Activated T-cell treated with anti-CD3 and anti-CD28 coated beads, Interleukin-2, amount 50 U/mL, for 4 hours (primary cell): ENCODE results near the gene ZNF624. TPM values are rescaled to one million over a fixed set of nuclear protein-coding genes. Genes with fewer than 3 reads are reported as not detected.
"Not testable (repeated sequence)": the region's sequence is repeated elsewhere in the genome, so short reads cannot be mapped to it uniquely, and the experiment has no call there.

ENCODE experiments used
- ATAC-seq, 2 donors: fragments of 200-7000 bp; cut with Tn5 transposase; one replicate each; pipeline ENCODE4 v1.10.0; 2021
- DNase-seq: peaks from one replicate; pipeline ENCODE4 v3.0.0-alpha.2; 2020
- H3K27me3 Mint-ChIP-seq: one replicate; pipeline ENCODE4 v1.8.0; 2021; ENCODE audit warnings: low read depth, mixed read lengths
- H3K36me3 Mint-ChIP-seq: one replicate; pipeline ENCODE4 v1.8.0; 2022; ENCODE audit warnings: mixed read lengths; ENCODE audit not compliant: insufficient read depth
- H3K4me1 Mint-ChIP-seq: one replicate; pipeline ENCODE4 v1.8.0; 2021; ENCODE audit warnings: low read depth, mixed read lengths
- H3K4me3 Mint-ChIP-seq: one replicate; pipeline ENCODE4 v1.8.0; 2021; ENCODE audit warnings: mild to moderate bottlenecking, moderate library complexity, mixed read lengths
- H3K9me3 Mint-ChIP-seq: one replicate; pipeline ENCODE4 v1.8.0; 2021; ENCODE audit warnings: mixed read lengths
- total RNA-seq, 3 donors: library from RNA; stranded (reverse); gene quantifications; one replicate each; pipeline ENCODE4 v1.2.1, GENCODE V29; 2021

ZNF624 gene
- 1 to 10 TPM; 3.0 to 3.6 (median 3.3) TPM for total RNA-seq

DNA sequence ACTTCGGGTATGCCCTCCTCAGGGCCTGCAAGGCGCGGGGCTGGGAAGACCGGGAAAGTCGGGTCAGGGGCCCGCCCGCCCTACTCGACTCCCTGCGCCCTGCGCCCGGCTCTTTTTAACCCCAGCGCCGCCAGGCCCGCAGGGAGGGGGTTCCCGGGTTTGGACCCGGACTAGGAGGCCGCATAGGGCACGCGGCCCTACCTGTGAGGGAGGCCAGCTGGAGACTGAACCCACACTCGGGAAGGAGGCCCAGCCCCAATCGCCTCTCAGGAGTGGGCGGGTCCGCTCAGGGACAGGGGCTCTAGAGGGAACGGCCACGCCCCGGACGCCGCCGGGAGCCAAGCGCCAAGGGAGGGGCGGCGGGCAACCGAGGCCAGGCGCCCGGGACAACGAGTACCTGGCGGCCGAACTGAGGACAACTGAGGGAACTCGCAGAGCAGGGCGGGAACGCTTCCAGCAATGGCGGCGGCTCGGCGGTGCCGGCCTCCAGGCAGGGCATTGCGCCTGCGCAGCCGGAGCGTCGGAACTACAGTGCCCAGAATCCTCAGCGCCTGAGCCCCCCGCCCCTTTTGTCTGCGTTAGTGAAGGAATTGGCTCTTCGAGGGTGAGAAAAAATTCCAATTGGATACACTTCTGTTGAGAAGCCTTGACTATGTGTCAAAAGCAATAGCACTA is at the start of gene ZNF624:
Gene ZNF624 (minus strand): TSS at position 484 of the 675 bp plus-strand sequence.
- Mint-ChIP-seq H3K9me3 (no peaks in the 10 kb centered on the region), H3K36me3 (peaks cover 4% of the 10 kb centered on the region), H3K27me3 (no peaks in the 10 kb centered on the region), H3K4me1 (peaks cover 18% of the 10 kb centered on the region), H3K4me3 (peak within 1 kb of the TSS; percentile 86)
- ATAC-seq (peak; percentile 98 to 99), DNase-seq (peak; percentile 83)

GRCh38 chr17:16697603-16698002 is 44.0 kb upstream of the ZNF624 start:
- not testable (repeated sequence) for DNase-seq, H3K4me1 Mint-ChIP-seq, ATAC-seq, H3K4me3 Mint-ChIP-seq, H3K27me3 Mint-ChIP-seq, H3K36me3 Mint-ChIP-seq, H3K9me3 Mint-ChIP-seq

DNA sequence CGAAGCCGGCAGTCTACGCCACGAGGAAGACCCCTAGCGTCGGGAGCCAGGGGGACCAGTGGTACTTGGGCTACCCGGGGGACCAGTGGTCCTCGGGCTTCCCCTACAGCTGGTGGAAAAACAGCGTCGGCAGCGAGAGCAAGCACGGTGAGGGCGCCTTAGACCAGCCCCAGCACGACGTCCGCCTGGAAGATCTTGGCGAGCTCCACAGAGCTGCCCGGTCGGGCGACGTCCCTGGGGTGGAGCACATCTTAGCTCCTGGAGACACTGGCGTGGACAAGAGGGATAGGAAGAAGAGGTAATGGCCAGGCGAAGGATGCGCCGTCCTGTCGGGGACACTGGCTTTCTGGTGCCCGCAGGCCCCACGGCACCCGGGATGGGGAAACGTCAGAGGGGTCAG is 36.8 kb upstream of the ZNF624 start:
- not testable (repeated sequence) for H3K27me3 Mint-ChIP-seq, ATAC-seq, H3K4me1 Mint-ChIP-seq, H3K9me3 Mint-ChIP-seq, DNase-seq, H3K36me3 Mint-ChIP-seq
- H3K4me3 Mint-ChIP-seq, result peak overlapping the region; percentile 76

- ATAC-seq, result peak; percentile 54 to 82
- H3K4me3 Mint-ChIP-seq, result peak within 1 kb of the TSS; percentile 76
- not testable (repeated sequence) for H3K36me3 Mint-ChIP-seq, H3K4me1 Mint-ChIP-seq, H3K9me3 Mint-ChIP-seq, H3K27me3 Mint-ChIP-seq
- DNase-seq, result peak; percentile 28
Observed at GRCh38 chr17:16689731-16690281, 36.2 kb upstream of the ZNF624 start, which contains the start of gene CCDC144A. Gene CCDC144A, plus strand, starts transcription at chr17:16690241. Its CDS starts 160 bp downstream, at chr17:16690401.

DNA sequence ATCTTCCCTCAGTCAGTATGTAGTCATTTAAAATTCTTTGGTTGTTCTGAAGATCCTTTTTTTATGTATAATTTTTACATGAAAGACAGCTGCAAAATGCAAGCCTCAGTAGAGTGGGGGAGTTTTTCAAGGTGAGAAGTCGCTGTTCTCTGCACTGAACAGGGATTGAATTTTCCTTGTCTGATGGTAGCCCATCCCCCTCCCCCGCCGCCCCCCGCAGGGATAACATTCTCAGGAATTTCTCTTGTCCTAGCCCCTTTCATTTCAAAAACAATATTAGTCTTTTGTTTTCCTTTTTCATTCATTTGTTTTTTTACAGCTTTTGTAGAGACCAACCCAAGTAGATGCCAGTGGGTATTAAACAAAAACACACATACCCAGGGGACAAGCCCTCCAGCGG is 33.5 kb upstream of the ZNF624 start:
- ATAC-seq, H3K4me3 Mint-ChIP-seq, H3K36me3 Mint-ChIP-seq, H3K9me3 Mint-ChIP-seq, DNase-seq: not testable (repeated sequence)
- peaks cover 16% of the 10 kb centered on the region for H3K27me3 Mint-ChIP-seq
- H3K4me1 Mint-ChIP-seq, result peaks cover 11% of the 10 kb centered on the region

- ATAC-seq, H3K9me3 Mint-ChIP-seq, H3K36me3 Mint-ChIP-seq, H3K4me3 Mint-ChIP-seq, DNase-seq: not testable (repeated sequence)
- Mint-ChIP-seq H3K27me3 (peaks cover 16% of the 10 kb centered on the region), H3K4me1 (peaks cover 11% of the 10 kb centered on the region)
Observed at GRCh38 chr17:16686019-16686418, 32.4 kb upstream of the ZNF624 start.

- not testable (repeated sequence) for ATAC-seq, DNase-seq, H3K36me3 Mint-ChIP-seq, H3K9me3 Mint-ChIP-seq, H3K4me3 Mint-ChIP-seq, H3K4me1 Mint-ChIP-seq
- H3K27me3 Mint-ChIP-seq, result peaks cover 16% of the 10 kb centered on the region
Observed at GRCh38 chr17:16683290-16684138, 29.9 kb upstream of the ZNF624 start.

GRCh38 chr17:16676676-16677268 is 23.1 kb upstream of the ZNF624 start:
- H3K9me3 Mint-ChIP-seq, result no peaks in the 10 kb centered on the region
- no peaks in the 10 kb centered on the region for H3K4me1 Mint-ChIP-seq
- peaks cover 12% of the 10 kb centered on the region for H3K27me3 Mint-ChIP-seq
- no peak for ATAC-seq
- no peak for DNase-seq
- no peaks in the 10 kb centered on the region for H3K36me3 Mint-ChIP-seq
- H3K4me3 Mint-ChIP-seq, result no peak overlapping the region

- Mint-ChIP-seq H3K4me3 (peak overlapping the region; percentile 69), H3K27me3 (peaks cover 37% of the 10 kb centered on the region)
- ATAC-seq, result peak; percentile 58 to 61
- not testable (repeated sequence) for H3K36me3 Mint-ChIP-seq, H3K9me3 Mint-ChIP-seq, DNase-seq, H3K4me1 Mint-ChIP-seq
Observed at GRCh38 chr17:16666907-16667636, 13.4 kb upstream of the ZNF624 start.

DNA sequence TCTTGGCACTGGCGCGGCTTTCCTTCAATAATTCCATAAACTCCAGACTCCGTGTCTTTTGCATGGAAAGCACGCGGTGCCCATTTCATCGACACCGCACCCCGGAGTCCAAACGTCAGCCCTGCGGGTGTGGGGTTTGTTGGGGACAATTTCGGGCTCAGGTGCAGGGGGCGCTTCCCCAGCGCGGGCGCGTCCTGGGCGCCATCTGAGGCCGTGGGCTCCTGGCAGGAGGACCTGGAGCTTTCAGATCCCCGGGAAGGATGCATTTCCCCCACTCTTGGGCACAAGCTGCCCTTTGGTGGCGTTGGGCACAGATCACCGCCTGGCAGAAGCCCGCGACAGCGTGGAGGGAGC is 12.9 kb upstream of the ZNF624 start:
- not testable (repeated sequence) for H3K4me3 Mint-ChIP-seq, DNase-seq, H3K36me3 Mint-ChIP-seq, H3K4me1 Mint-ChIP-seq, H3K9me3 Mint-ChIP-seq
- ATAC-seq, result peak in 1 of 2 donors; percentile 28
- peaks cover 37% of the 10 kb centered on the region for H3K27me3 Mint-ChIP-seq

- peaks cover 3% of the 10 kb centered on the region for H3K9me3 Mint-ChIP-seq
- H3K27me3 Mint-ChIP-seq, result peaks cover 31% of the 10 kb centered on the region
- no peak overlapping the region for H3K4me3 Mint-ChIP-seq
- peaks cover 5% of the 10 kb centered on the region for H3K4me1 Mint-ChIP-seq
- ATAC-seq (no peak), DNase-seq (no peak)
- H3K36me3 Mint-ChIP-seq, result peaks cover 3% of the 10 kb centered on the region
Observed at GRCh38 chr17:16662936-16663335, 9.3 kb upstream of the ZNF624 start.

GRCh38 chr17:16661217-16661616 is 7.6 kb upstream of the ZNF624 start:
- DNase-seq (no peak), ATAC-seq (no peak)
- H3K4me1 Mint-ChIP-seq, result no peaks in the 10 kb centered on the region
- H3K4me3 Mint-ChIP-seq, result no peak overlapping the region
- peaks cover 3% of the 10 kb centered on the region for H3K36me3 Mint-ChIP-seq
- peaks cover 22% of the 10 kb centered on the region for H3K27me3 Mint-ChIP-seq
- H3K9me3 Mint-ChIP-seq, result peaks cover 3% of the 10 kb centered on the region

DNA sequence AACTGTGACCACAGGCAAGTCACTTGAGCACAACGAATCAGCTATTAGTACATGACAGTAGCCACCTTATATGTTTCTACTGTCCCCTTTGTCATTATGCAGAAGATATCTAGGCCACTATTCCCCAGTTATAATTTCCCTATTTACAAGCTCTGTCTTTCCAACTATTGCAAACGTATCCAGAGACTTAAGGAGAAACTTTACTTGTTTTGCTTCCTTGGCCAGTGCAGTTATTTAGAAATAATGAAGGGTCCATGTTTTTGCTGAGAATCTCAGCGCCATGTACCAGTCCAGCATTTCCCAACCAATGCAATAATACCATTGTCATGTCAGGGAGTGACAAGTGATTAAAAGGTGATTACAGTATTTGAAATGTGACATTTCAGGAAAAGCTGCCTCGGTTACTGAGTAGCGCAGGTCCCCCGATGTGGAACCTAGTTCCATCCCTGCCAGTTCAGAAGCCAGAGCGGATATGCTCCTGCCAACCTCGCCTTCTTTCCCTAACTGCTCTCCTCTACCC is 743 bp downstream of the ZNF624 start:
- peaks cover 18% of the 10 kb centered on the region for H3K4me1 Mint-ChIP-seq
- DNase-seq, result no peak
- ATAC-seq, result no peak
- no peaks in the 10 kb centered on the region for H3K9me3 Mint-ChIP-seq
- H3K27me3 Mint-ChIP-seq, result no peaks in the 10 kb centered on the region
- H3K4me3 Mint-ChIP-seq, result peak overlapping the region; percentile 86
- H3K36me3 Mint-ChIP-seq, result peaks cover 5% of the 10 kb centered on the region

DNA sequence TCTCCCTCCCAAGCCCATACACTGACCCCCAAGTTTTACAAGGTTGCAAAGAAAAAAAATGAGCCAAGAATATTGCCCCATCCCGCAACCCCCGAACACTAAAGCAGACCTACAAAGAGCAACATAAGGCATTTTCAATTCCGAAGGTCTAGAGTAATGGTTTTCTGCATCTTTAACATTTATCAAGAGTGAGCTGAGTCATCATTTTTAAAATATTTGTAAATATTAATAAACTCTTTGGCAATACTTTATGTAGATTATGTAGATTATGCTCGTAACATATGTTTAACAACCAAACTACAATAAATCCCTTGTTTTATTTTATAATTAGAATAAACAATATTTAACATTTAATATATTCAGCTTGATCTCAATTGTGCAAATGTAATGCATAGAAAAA is 1.4 kb downstream of the ZNF624 start:
- DNase-seq (no peak), ATAC-seq (no peak)
- H3K4me1 Mint-ChIP-seq, result peaks cover 18% of the 10 kb centered on the region
- peaks cover 5% of the 10 kb centered on the region for H3K36me3 Mint-ChIP-seq
- H3K27me3 Mint-ChIP-seq, result no peaks in the 10 kb centered on the region
- H3K9me3 Mint-ChIP-seq, result no peaks in the 10 kb centered on the region
- peak overlapping the region; percentile 43 for H3K4me3 Mint-ChIP-seq
